ENCODE measurements around the gene MRPL10.

The MRPL10 gene

GRCh38 chr17:47860386-47860785 lies 29.0 kb upstream of the MRPL10 start:
- no peak for DNase-seq

- no peak for DNase-seq
These were observed 26.5 kb upstream of the MRPL10 start for GRCh38 chr17:47857551-47858455.

GRCh38 chr17:47856830-47857229 lies 25.5 kb upstream of the MRPL10 start:
- no peak for DNase-seq

GRCh38 chr17:47855737-47856136 lies 24.4 kb upstream of the MRPL10 start:
- DNase-seq: no peak

- DNase-seq: no peak
These were observed 22.3 kb upstream of the MRPL10 start for GRCh38 chr17:47853616-47854015.

DNA sequence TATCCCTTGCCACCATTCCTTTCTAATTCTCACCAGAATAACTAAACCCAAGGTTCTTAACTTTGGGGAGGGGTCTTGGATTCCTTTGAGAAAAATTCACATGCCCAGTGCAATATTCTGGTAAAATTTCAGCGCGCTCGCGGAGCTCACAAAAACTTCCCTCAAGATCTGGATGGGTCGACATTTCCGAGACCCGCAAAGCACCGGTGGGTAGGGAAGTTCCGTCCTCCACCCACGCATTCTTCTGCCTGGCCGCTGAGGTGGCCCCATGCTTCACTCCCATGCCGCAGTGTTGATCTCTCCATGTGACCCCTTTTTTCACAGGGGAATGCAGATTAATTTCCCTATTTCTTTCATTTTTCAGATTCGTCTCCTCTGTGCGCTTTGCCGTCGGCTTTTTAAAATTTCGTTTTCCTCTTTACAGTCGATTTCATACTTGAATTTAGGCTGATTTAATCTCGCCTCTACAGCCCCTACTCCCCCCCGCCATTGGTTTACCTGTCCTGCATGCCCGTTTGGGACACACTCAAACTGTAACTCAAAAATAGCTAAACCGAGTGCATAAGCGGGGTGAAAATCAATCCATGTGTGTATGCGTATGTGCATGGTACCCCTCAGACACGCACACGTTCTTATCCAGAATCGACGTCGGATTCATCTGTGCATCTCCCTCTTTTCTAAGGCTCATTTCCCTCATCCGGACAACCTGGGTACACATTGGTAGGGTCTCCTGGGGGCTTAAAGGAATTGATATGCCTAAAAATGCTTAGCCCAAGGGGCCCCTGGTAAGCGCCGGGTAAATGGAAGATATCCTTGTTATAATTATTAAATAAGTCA lies 21.0 kb upstream of the MRPL10 start:
- no peak for DNase-seq

DNA sequence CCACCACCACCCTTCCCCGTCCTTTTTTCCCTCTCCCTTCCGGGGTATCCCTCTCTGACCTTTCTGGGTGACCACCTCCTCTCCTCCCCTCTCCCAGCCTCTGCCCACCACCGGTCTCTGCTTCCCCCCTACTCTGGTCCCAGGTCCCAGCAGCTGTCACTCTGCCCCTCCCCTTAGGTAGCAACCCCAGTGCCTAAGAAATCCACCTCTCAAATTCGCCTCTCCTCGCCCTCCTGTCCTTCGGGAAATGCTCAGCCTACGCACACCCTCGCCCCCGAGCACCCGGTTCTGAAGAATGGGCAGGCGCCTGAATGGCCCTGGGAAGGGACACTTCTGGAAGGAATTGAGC lies 20.4 kb upstream of the MRPL10 start:
- no peak for DNase-seq

DNA sequence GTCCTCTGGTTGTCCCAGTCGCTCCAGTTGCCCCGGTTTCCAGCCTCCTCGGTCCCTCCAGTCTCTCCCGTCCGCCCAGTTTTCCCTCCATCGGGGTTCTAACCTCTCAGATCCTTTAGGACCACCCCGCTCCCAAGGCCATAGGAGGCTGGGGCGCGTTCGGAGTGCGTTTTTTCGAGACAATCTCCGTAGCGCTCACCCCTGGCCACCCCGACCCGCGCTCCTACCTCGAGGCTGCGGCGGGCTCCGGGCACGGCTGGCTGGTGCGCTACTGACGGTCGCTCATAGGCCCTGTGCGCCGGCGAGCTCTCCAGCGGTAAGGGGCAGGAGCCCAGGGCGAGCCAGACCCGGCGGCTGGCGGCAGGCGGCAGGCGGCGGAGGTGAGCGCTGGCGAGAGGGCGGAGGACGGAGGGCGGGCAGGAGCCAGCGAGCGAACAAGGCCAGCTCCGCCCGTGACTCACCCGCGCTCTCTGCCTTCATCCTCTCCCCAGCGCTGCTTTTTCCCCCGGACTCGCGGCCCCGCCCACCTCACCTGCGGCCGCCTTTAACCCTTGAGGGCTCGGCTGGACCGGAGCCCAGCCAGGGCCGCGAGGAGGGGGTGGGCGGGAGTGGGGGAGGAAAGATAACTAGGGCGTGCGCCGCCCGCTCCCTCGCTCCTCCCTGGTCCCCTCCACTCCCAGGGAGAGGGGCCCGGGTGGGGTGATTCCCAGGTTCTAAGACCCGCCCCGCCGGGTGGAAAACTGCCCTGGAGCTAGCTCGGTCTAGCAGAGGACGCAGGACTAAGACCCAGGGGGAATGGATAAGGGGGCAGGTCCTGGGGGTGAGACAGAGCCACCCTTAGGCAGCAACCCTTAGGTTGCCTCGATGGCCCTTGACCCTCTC lies 19.6 kb upstream of the MRPL10 start, which contains the start of gene SP6:
SP6 (minus strand) TSS at position 472 of the 882 bp plus-strand sequence. CDS start 2,734 bp downstream, outside the sequence.
- DNase-seq: no peak

DNA sequence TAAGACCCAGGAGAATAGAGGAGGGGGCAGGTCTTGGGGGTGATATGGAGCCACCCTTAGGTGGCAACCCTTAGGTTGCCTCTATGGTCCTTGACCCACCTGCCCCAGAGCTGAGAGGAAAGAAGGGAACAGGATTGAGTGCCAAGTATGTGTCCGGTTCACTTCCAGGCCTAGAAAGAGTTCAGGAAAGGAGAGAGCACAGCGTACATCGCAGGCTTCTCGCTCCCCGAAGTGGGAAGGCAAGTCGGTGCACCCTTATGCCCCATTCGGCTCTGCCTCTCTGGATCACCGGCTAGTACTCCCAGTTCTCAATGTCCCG lies 19.0 kb upstream of the MRPL10 start:
- no peak for DNase-seq

- no peak for DNase-seq
These were observed 16.8 kb upstream of the MRPL10 start for GRCh38 chr17:47848198-47848513.

- DNase-seq: no peak
These were observed 16.2 kb upstream of the MRPL10 start for GRCh38 chr17:47847341-47848197.

GRCh38 chr17:47846716-47847340 lies 15.5 kb upstream of the MRPL10 start:
- no peak for DNase-seq

DNA sequence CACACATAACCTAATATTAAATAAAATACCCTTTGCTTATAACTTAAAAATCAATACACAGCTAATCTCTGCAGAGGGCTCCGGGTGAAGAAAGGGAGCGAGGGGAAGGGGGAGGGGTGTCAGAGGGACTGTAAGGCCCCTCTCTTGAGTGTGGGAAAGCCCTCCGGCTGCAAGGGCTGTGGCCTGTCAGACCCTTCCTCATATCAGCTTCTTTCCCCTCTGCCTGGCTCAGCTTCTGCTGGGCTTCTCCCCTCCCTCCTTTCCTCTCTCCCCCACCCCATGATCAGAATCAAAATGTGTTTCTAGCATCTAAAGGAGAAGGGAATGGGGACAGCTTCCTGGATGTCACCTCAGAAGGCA lies 14.4 kb upstream of the MRPL10 start:
- no peak for DNase-seq

- no peak for DNase-seq
These were observed 13.7 kb upstream of the MRPL10 start for GRCh38 chr17:47844814-47845715.

GRCh38 chr17:47844227-47844626 lies 12.9 kb upstream of the MRPL10 start:
- no peak for DNase-seq

- no peak for DNase-seq
These were observed 12.0 kb upstream of the MRPL10 start for GRCh38 chr17:47843391-47843730.

DNA sequence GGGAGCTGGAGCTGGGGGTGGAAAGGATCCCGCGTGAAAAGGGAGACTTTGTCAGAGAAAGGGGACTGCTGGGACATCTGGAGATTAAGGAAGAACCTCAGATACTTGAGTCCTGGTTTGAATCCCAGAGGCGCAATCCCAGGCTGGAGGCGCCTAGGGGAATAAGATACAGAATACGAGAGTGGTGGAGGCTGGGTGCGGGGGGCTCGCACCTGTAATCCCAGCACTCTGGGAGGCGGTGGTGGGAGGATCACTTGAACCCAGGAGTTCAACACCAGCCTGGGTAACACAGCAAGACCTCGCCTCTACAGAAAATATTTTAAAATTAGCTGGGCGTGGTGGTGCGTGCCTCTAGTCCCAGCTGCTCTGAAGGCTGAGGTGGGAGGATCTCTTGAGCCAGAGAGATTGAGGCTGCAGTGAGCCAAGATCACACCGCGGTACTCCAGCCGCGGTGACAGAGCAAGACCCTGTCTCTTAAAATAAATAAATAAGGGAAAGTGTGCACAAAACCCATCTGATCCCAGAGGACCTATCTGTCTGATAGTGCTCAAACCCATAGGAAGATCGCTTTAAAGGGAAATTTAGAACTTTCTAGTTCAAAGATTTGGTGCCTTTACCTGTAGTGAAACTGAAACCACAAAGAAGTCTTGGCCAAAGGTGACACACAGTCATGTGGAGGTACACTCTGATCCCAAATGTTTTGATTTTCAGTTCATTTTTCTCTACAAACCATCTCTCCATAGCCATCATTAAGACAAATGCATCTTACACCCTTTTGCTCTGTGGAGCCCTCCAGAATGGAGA lies 10.3 kb upstream of the MRPL10 start:
- DNase-seq: no peak

GRCh38 chr17:47840742-47841487 lies 9.6 kb upstream of the MRPL10 start, which contains the start of gene SCRN2:
SCRN2 (minus strand) TSS chr17:47841273; CDS start chr17:47840843, 430 bp downstream.
- DNase-seq: peak; percentile 25 to 88 (median 72)
